Thoracic aorta (tissue), 2 donors: ENCODE data around the gene ARHGAP32. TPM values are rescaled to one million over a fixed set of nuclear protein-coding genes. Genes with fewer than 3 reads are reported as not detected.

Experiments used
- ATAC-seq: fragments of 150-250 bp; one replicate; pipeline ENCODE4 v1.8.0; 2017; ENCODE audit warnings: low read depth; ENCODE audit not compliant: insufficient number of reproducible peaks, low FRiP score
- DNase-seq: peaks from one replicate; pipeline ENCODE4 v3.0.0-alpha.2; 2020; ENCODE audit warnings: low spot score
- H3K27ac ChIP-seq, 2 donors: fragments of 200-600 bp; sonication (generic); 1 replicate in 1 of 2; 2 replicates in 1 of 2; pipeline ENCODE4 v1.5.1; 2016; ENCODE audit warnings: mild to moderate bottlenecking in 2 of 2, moderate library complexity in 2 of 2
- H3K27me3 ChIP-seq: fragments of 200-600 bp; sonication (generic); replicated peaks from 2 replicates; pipeline ENCODE4 v1.6.0; 2016; ENCODE audit warnings: mild to moderate bottlenecking; ENCODE audit not compliant: insufficient read depth
- H3K36me3 ChIP-seq: fragments of 200-600 bp; sonication (generic); one replicate; pipeline ENCODE4 v1.5.1; 2016
- H3K4me1 ChIP-seq, 2 donors: fragments of 200-600 bp; sonication (generic); 1 replicate in 1 of 2; 2 replicates in 1 of 2; pipeline versions ENCODE4 v1.5.1 to v1.6.0; 2016; ENCODE audit warnings: low read depth in 2 of 2, mild to moderate bottlenecking in 1 of 2; ENCODE audit not compliant: control insufficient read depth in 1 of 2
- H3K4me3 ChIP-seq: fragments of 200-600 bp; sonication (generic); 2 replicates; pipeline ENCODE4 v1.5.1; 2016; ENCODE audit warnings: mild to moderate bottlenecking
- H3K9me3 ChIP-seq: fragments of 200-600 bp; sonication (generic); 2 replicates; pipeline ENCODE4 v1.5.1; 2016
- total RNA-seq, 2 donors: library from RNA; depleted of rRNA; stranded (reverse); fragments of >200 nt; gene quantifications; one replicate each; pipeline versions ENCODE4 v1.1.0 to v1.2.3, GENCODE V29; 2016
- TF ChIP-seq, protein P1 (sequence below): fragments of 200-600 bp; sonication (generic); IDR thresholded peaks from one replicate; pipeline ENCODE4 v1.5.1; 2019; ENCODE audit warnings: antibody characterized with exemption

The ARHGAP32 gene
- total RNA-seq, 2 donors from 2014 or later: 7.9 to 13.8 TPM

DNA sequence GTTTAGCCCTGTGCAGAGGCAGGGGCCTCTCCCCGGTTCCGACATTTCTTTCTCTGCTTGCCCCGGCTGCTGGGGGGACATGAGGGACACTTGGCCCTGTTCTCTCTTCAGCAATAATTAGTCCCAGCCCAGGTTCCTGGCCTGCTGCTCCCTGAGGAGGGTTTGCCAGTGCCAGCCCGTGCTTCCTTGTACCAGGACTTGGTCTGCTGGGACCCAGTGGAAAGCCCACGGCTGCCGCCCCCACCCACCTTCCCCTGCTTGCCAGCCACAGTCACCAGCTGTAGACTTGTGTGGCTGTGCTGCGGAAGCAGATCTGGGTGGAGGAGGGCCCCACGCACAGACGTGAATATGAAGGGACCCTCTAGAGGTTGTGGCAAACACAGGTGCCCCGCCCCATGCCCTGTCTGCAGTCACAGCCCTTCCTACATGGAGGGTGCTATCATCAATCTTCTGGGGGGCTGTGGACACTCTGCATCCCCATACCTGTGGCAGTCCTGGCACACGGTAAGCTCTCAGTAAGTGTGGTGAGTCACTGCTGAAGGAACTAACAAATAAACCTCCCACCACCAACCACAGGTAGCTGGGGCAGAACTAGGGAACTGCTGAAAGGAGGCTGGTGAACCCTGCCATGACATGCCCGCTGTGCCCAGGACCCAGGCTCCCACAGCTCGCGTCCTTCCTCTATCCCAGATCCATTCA lies 250.4 kb downstream of the ARHGAP32 start:
- Histone ChIP-seq H3K27me3 (no peaks in the 10 kb centered on the region), H3K4me3 (no peak overlapping the region), H3K27ac (no peak overlapping the region), H3K4me1 (no peaks in the 10 kb centered on the region), H3K9me3 (no peaks in the 10 kb centered on the region), H3K36me3 (no peaks in the 10 kb centered on the region)
- DNase-seq (no peak), ATAC-seq (no peak)
- TF ChIP-seq, protein P1, sequence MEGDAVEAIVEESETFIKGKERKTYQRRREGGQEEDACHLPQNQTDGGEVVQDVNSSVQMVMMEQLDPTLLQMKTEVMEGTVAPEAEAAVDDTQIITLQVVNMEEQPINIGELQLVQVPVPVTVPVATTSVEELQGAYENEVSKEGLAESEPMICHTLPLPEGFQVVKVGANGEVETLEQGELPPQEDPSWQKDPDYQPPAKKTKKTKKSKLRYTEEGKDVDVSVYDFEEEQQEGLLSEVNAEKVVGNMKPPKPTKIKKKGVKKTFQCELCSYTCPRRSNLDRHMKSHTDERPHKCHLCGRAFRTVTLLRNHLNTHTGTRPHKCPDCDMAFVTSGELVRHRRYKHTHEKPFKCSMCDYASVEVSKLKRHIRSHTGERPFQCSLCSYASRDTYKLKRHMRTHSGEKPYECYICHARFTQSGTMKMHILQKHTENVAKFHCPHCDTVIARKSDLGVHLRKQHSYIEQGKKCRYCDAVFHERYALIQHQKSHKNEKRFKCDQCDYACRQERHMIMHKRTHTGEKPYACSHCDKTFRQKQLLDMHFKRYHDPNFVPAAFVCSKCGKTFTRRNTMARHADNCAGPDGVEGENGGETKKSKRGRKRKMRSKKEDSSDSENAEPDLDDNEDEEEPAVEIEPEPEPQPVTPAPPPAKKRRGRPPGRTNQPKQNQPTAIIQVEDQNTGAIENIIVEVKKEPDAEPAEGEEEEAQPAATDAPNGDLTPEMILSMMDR: no peak

DNA sequence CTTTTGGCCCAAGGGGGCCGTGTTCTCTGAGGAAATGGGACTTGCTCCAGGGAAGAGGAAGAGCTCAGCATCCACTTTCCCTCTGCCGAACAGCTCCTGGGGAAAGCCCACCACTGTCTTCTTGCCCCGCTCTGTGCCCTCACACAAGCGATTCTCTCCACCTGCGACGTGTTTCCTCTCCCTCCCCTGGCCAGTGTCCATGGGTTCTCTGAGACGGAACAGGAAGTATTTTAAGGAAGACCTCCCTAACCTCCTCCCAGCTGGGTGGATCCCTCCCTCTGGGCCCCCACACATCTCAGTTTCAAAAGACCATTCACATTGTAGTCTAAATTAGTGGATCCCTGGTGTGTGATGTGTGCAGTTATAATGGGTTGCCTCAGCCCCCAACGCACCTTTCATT lies 251.0 kb downstream of the ARHGAP32 start:
- Histone ChIP-seq H3K27ac (no peak overlapping the region), H3K9me3 (no peaks in the 10 kb centered on the region), H3K4me1 (no peaks in the 10 kb centered on the region), H3K36me3 (no peaks in the 10 kb centered on the region), H3K4me3 (no peak overlapping the region), H3K27me3 (no peaks in the 10 kb centered on the region)
- DNase-seq (no peak), ATAC-seq (no peak)
- TF ChIP-seq, protein P1: no peak

DNA sequence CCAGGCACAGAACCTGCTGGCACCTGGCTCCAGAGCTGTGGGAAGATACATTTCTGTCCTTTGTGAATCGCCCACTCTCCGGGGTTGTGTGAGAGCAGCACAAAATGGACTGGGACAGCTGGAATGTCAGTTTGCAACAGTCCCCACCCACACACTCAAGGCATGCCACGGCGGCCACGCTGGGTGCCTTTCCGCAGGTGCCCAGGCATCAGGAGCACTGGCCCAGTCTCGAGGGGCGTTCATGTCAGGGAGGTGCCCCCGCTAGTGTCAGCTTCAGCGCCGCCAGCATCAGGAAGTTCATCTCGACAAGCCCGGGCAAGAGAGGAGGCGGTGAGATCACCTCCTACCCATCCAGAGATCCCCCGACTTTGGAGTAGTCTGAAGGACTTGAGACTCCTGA lies 251.5 kb downstream of the ARHGAP32 start:
- no peaks in the 10 kb centered on the region for H3K4me1 ChIP-seq
- H3K27ac ChIP-seq: no peak overlapping the region
- no peaks in the 10 kb centered on the region for H3K36me3 ChIP-seq
- TF ChIP-seq, protein P1: no peak
- H3K9me3 ChIP-seq: no peaks in the 10 kb centered on the region
- DNase-seq (no peak), ATAC-seq (no peak)
- no peaks in the 10 kb centered on the region for H3K27me3 ChIP-seq
- H3K4me3 ChIP-seq: no peak overlapping the region

DNA sequence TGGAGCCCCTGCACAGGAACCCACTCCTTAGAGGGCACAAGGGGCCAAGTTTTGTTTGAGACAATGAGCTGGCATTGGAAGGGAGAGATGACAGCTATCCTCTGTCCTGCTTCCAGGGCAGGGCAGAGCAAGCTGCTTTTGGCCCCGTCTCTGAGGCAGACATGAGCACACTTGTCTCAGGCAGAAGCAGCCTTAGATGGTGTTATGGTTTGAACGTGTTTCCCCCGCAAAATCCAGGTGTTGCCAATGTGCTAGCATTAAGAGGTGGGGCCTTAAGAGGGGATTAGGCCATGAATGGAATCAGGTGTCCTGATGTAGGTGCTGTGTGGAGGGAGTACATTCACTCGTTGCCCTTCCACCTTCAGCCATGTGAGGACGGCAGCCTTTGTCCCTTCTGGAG lies 252.0 kb downstream of the ARHGAP32 start:
- H3K9me3 ChIP-seq: no peaks in the 10 kb centered on the region
- no peak for ATAC-seq
- no peaks in the 10 kb centered on the region for H3K4me1 ChIP-seq
- H3K27ac ChIP-seq: no peak overlapping the region
- no peak for DNase-seq
- no peaks in the 10 kb centered on the region for H3K27me3 ChIP-seq
- H3K4me3 ChIP-seq: no peak overlapping the region
- TF ChIP-seq, protein P1: no peak
- no peaks in the 10 kb centered on the region for H3K36me3 ChIP-seq

DNA sequence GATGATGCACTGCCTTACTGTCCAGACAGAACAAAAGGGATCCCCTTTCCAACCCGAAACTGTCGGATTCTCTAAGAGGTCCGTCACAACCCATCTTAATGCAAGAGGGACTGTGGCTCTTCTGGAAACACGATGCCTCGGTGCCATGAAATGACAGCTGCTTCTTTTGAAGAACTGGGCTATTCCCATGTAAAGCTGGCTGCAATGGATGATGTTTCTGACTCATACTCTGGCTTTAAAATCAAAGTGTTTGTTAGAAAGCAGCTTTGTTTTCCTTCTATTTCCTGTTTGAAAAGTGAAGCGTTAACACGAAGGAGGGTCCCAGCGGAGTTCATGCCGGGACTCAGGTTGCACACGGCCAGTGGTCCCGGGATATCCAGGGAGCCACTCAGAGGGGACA lies 252.5 kb downstream of the ARHGAP32 start:
- H3K36me3 ChIP-seq: no peaks in the 10 kb centered on the region

More for the DNA sequence above, 252.5 kb downstream of the ARHGAP32 start:
- Histone ChIP-seq H3K27ac (no peak overlapping the region), H3K27me3 (no peaks in the 10 kb centered on the region), H3K4me3 (no peak overlapping the region), H3K9me3 (no peaks in the 10 kb centered on the region), H3K4me1 (no peaks in the 10 kb centered on the region)
- TF ChIP-seq, protein P1: no peak
- ATAC-seq: no peak
- no peak for DNase-seq
